GM10266 (cell line): ENCODE results near the gene DPM3.

ENCODE experiments used
- DNase-seq: peaks from one replicate; pipeline ENCODE4 v3.0.0; 2012; ENCODE audit errors: extremely low spot score
- CTCF ChIP-seq: IDR thresholded peaks from 2 replicates; pipeline ENCODE4 v1.5.1; 2012; ENCODE audit warnings: mild to moderate bottlenecking, low read depth; ENCODE audit not compliant: control insufficient read depth, insufficient read depth; ENCODE audit errors: missing control alignments

The DPM3 gene

DNA sequence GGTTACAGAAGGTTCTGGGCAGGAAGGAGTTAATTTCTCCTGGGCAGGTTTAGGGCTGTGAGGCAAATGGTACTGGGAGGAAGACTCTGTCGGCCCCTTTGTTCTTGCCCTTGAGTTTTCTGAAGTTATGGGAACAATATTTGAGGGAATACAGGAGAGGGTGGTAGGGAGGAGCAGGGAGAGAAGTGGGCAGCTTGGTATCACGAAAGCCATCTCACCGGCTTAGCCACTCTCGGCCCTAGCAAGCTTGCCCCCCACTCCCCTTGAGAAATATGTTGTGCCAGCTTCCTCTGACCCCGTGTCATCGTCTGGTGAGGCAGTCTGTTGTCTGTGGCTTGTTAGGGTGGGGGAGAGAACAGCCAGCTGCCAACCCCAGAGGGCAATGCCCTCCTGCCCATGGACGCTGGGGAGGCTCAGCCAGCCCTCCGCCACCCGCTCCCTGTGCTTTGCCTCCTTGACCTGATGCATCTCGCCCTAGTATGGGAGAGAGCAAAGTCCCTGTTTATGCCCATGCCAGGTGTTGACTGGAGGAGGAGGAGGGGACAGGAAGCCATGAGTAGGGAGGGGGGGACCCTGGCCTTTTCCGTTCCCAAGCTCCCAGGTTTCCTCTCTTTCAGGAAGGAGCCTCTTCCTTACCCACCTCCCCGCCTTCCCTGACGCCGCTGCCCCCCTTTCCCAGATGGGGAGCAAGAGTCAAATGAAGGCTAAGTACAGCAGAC is 11.4 kb downstream of the DPM3 start:
- TF ChIP-seq CTCF, result no peak
- DNase-seq, result no peak

- DNase-seq, result no peak
- TF ChIP-seq CTCF, result no peak
Measured at GRCh38 chr1:155127967-155128754, 12.2 kb downstream of the DPM3 start.

DNA sequence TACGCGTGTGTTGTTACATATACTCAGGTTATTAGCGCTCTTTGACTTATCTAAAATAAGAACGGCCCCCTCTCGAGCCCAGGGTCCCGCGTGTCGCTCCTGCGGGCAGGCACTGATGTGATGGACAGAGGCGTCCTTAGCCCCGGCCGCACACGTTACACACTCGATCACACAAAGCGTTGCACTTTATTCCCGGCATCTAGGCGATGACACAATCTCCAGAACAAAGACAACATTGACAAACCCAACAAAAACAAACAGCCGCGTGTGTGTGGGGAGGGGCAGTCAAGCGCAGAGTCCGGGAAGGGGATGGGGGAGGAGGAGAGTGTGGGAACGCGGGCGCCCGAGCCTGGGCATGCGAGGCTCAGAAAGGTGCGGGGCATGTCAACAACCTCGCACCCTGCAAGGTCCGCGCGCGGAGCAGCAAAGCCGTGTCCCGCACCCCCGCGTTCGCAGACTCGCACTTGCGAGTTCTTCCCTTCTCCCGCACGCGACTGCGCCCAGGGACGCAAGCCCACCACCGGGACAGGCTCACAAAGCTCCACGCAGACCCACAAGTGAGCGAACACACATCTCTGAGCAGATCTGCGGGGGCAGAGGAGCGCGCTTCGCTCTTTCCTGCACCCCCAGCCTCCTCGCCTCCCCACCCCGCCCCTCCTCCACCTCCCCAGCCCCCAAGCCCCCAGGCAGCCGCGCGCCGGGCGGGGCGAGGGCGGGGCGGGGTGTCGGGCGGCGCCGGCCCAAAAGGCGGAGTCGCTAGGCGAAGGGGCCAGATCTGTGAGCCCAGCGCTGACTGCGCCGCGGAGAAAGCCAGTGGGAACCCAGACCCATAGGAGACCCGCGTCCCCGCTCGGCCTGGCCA is 13.0 kb downstream of the DPM3 start, which contains the start of gene EFNA1:
EFNA1 (plus strand) TSS at position 772 of the 862 bp plus-strand sequence. CDS start 102 bp downstream, outside the sequence.
- no peak for DNase-seq
- TF ChIP-seq CTCF, result no peak

DNA sequence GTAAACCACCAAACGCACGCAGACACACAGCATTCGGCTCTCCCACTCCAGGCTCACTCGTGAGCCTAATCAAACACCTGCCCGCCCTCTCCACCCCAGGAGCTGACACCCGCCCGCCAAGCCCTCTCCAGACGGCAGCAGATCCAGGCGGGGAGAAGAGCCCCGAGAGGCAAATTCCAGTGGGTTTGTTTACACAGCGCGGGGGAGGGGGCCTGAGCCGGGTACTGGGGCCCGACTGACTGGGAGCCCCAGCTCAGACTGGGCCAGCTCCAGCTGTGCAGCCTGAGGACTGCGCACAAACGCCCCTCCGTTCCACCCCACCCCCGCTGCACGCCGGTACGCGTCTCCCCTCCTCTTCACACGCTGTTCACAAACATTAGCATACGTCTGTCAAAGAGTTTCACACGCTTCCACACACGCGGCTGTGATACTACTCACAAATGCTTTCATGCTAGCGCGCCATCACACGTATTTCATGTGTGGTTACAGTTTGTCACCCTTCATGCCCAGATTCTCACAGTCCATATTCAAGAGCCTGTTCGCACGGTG is 13.7 kb downstream of the DPM3 start:
- TF ChIP-seq CTCF, result no peak
- DNase-seq, result no peak

DNA sequence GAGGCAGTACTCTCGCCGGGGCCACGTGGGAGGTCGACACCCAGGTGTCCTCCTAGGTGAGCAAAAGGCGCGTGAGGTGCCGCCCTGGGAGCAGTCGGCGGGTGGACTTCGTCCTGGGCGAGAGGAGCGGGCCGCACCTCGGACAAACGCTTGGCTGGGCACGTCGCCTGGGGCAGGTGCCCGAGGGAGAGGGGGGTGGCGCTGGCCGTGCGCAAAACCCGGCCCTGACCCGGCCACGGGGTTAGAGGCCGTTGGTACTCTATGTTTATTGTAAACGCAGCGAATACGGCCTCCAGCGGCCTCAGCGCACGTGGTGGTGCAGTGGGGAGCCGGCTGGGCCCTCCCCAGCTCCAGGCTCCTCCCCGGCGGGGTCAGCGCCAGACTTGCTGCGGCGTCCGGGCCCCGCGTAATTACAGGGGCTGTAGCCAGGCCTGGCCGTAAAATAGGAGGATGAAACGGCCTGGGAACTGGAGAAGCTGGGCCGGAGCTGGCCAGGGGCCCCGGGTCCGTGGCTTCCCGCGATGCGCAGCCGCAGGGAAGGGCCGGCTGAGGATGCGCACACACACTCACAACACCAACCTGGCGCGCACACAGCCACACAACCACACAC is 14.3 kb downstream of the DPM3 start:
- no peak for DNase-seq

More for the DNA sequence above, 14.3 kb downstream of the DPM3 start:
- no peak for TF ChIP-seq CTCF
